ENCODE measurements around the gene RENBP.

Gene RENBP

GRCh38 chrX:153909024-153909979 is 35.1 kb downstream of the RENBP start:
- H3K4me3 ChIP-seq (ENCODE audit: low read depth, low read length): no peak overlapping the region
- H3K27me3 ChIP-seq (ENCODE audit: insufficient read depth, low read depth, severe bottlenecking): peaks cover 16% of the 10 kb centered on the region
- TF ChIP-seq, protein P1, sequence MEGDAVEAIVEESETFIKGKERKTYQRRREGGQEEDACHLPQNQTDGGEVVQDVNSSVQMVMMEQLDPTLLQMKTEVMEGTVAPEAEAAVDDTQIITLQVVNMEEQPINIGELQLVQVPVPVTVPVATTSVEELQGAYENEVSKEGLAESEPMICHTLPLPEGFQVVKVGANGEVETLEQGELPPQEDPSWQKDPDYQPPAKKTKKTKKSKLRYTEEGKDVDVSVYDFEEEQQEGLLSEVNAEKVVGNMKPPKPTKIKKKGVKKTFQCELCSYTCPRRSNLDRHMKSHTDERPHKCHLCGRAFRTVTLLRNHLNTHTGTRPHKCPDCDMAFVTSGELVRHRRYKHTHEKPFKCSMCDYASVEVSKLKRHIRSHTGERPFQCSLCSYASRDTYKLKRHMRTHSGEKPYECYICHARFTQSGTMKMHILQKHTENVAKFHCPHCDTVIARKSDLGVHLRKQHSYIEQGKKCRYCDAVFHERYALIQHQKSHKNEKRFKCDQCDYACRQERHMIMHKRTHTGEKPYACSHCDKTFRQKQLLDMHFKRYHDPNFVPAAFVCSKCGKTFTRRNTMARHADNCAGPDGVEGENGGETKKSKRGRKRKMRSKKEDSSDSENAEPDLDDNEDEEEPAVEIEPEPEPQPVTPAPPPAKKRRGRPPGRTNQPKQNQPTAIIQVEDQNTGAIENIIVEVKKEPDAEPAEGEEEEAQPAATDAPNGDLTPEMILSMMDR (IDR thresholded peaks at IDR 0.05; ENCODE audit: low read depth, low read length): no peak
- peak overlapping the region; percentile 40 for H3K27ac ChIP-seq
- H3K36me3 ChIP-seq: no peaks in the 10 kb centered on the region; the same call in 1 of the 2 replicates
- H3K9me3 ChIP-seq (ENCODE audit: severe bottlenecking): no peaks in the 10 kb centered on the region
- DNase-seq: peak; percentile 85

DNA sequence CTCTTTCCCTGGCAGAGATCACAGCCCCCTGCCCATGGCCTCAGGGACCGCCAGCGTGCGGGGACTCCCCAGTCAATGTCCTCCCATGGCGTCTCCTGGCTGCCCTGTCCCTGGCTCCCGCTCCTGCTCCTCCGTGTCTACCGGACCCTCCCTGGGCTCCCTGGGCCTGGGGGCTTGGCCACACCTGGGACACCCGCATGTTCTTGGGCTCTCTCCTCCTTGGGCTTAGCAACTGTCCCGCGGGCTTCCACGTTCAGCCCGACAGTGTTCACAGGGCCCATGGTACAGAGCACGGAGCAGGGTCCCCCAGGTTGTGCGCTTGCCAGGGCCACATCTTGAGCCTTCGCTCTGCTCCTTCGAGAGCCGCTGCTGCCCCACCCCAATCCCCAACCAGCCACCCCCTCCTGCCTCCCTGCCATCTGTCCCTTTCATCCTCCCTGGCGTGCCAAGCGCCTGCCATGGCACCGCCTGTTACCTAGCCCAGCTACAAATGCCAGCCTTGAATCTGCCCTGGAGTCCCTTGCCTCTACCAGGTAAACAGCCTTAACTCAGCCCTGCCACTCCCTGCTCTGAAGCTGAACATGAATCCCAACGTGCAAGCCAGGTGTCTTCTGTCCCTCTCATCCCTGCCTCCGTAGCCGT is 36.1 kb downstream of the RENBP start:
- no peaks in the 10 kb centered on the region; the same call in 1 of the 2 replicates for H3K36me3 ChIP-seq
- no peak overlapping the region for H3K4me3 ChIP-seq (ENCODE audit: low read depth, low read length)
- no peak for DNase-seq
- H3K9me3 ChIP-seq (ENCODE audit: severe bottlenecking): no peaks in the 10 kb centered on the region
- H3K27me3 ChIP-seq (ENCODE audit: insufficient read depth, low read depth, severe bottlenecking): peaks cover 19% of the 10 kb centered on the region
- TF ChIP-seq, protein P1 (IDR thresholded peaks at IDR 0.05; ENCODE audit: low read depth, low read length): no peak
- H3K27ac ChIP-seq: no peak overlapping the region; the same call in 1 of the 2 replicates

- Histone ChIP-seq H3K27me3 (ENCODE audit: insufficient read depth, low read depth, severe bottlenecking) (peaks cover 19% of the 10 kb centered on the region), H3K27ac (no peak overlapping the region), H3K4me3 (ENCODE audit: low read depth, low read length) (no peak overlapping the region), H3K36me3 (no peaks in the 10 kb centered on the region), H3K9me3 (ENCODE audit: severe bottlenecking) (no peaks in the 10 kb centered on the region)
- TF ChIP-seq, protein P1 (IDR thresholded peaks at IDR 0.05; ENCODE audit: low read depth, low read length): no peak
- DNase-seq: no peak
Observed at GRCh38 chrX:153907456-153907855, 37.0 kb downstream of the RENBP start.

- no peak overlapping the region for H3K4me3 ChIP-seq (ENCODE audit: low read depth, low read length)
- H3K27ac ChIP-seq: no peak overlapping the region
- peaks cover 15% of the 10 kb centered on the region for H3K27me3 ChIP-seq (ENCODE audit: insufficient read depth, low read depth, severe bottlenecking)
- no peaks in the 10 kb centered on the region for H3K36me3 ChIP-seq
- H3K9me3 ChIP-seq (ENCODE audit: severe bottlenecking): no peaks in the 10 kb centered on the region
- no peak for DNase-seq
- TF ChIP-seq, protein P1 (IDR thresholded peaks at IDR 0.05; ENCODE audit: low read depth, low read length): no peak
Observed at GRCh38 chrX:153906126-153906917, 38.1 kb downstream of the RENBP start.

DNA sequence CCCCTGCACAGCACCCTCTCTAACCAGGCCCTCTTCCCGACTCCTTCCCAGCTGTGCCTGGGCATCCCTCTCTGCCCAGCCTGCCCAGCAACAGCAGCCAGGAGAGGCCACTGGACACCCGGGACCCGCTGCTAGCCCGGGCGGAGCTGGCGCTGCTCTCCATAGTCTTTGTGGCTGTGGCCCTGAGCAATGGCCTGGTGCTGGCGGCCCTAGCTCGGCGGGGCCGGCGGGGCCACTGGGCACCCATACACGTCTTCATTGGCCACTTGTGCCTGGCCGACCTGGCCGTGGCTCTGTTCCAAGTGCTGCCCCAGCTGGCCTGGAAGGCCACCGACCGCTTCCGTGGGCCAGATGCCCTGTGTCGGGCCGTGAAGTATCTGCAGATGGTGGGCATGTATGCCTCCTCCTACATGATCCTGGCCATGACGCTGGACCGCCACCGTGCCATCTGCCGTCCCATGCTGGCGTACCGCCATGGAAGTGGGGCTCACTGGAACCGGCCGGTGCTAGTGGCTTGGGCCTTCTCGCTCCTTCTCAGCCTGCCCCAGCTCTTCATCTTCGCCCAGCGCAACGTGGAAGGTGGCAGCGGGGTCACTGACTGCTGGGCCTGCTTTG is 38.9 kb downstream of the RENBP start:
- DNase-seq: no peak
- Histone ChIP-seq H3K9me3 (ENCODE audit: severe bottlenecking) (no peaks in the 10 kb centered on the region), H3K36me3 (no peaks in the 10 kb centered on the region), H3K4me3 (ENCODE audit: low read depth, low read length) (no peak overlapping the region), H3K27ac (no peak overlapping the region), H3K27me3 (ENCODE audit: insufficient read depth, low read depth, severe bottlenecking) (peaks cover 14% of the 10 kb centered on the region)
- TF ChIP-seq, protein P1 (IDR thresholded peaks at IDR 0.05; ENCODE audit: low read depth, low read length): no peak
